AG04449 (cell line): Measurements from ENCODE around the gene UQCRHL.
A peak's percentile ranks its signal among the peaks of the same experiment; 100 is the strongest.
"Not testable (repeated sequence)": the region's sequence is repeated elsewhere in the genome, so short reads cannot be mapped to it uniquely, and the experiment has no call there.

Source experiments
- CTCF ChIA-PET: fragments of 350-600 bp; formaldehyde crosslinking; extraction: SDS; loops from one replicate; lab custom pipeline; 2021; ENCODE audit warnings: antibody characterized with exemption; lab: Yijun Ruan, JAX
- POLR2A ChIA-PET: fragments of 400-600, 350-600 bp; formaldehyde crosslinking; extraction: SDS; loops from one replicate; lab custom pipeline; 2020; ENCODE audit warnings: antibody characterized with exemption, inconsistent platforms; lab: Yijun Ruan, JAX
- DNase-seq: peaks from one replicate; pipeline ENCODE4 v3.0.0-alpha.2; 2010; ENCODE audit warnings: low read depth, low spot score
- H3K4me3 ChIP-seq: 2 replicates; pipeline ENCODE4 v1.5.1; 2011; ENCODE audit warnings: low read depth, mild to moderate bottlenecking, control low read depth, low read length
- CTCF ChIP-seq: IDR thresholded peaks from one replicate; pipeline ENCODE4 v1.5.1; 2011; ENCODE audit warnings: mild to moderate bottlenecking, moderate library complexity, low read length, control low read depth, inconsistent platforms; ENCODE audit not compliant: insufficient read depth; ENCODE audit errors: missing control alignments

Gene UQCRHL

DNA sequence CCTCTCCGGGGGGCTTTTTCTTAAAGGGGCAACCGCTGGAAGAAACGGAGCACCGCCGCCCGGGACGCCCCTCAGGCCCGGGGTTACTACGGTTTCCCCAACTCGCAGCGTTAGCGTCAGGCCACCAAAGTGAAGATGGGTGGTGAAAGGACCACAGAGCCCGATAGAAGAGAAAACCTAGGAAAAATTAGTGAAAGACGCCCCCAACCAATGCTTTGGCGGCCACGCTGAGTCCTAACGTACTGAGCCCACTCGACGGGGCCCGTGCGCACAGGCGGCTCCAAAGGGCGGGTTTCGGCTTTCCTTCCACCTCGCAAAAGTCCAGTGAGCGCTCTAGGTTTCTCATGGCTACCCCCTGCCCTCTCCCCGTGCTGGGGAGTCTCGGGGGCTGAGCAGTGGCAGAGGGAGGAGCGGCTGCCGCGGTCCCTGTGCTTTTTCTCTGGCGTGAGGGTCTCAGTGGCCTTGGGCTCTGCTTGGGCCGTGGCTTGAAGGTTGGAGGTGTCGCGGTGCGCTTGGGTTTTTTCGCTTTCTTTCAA lies 27.8 kb upstream of the UQCRHL start:
- H3K4me3 ChIP-seq, result peak overlapping the region; percentile 80
- TF ChIP-seq CTCF, result no peak
- ChIA-PET POLR2A (interaction anchor here (0.8 to 1.0 kb wide), 2 partner anchors 11 to 12 kb away, joined by 3 to 10 read pairs; partner anchors contain the start of gene SPEN), CTCF (interaction anchor here (1.9 kb wide), 1 partner anchor 11 kb away, joined by 4 read pairs; no protein-coding TSS in a partner anchor)
- DNase-seq, result no peak

DNA sequence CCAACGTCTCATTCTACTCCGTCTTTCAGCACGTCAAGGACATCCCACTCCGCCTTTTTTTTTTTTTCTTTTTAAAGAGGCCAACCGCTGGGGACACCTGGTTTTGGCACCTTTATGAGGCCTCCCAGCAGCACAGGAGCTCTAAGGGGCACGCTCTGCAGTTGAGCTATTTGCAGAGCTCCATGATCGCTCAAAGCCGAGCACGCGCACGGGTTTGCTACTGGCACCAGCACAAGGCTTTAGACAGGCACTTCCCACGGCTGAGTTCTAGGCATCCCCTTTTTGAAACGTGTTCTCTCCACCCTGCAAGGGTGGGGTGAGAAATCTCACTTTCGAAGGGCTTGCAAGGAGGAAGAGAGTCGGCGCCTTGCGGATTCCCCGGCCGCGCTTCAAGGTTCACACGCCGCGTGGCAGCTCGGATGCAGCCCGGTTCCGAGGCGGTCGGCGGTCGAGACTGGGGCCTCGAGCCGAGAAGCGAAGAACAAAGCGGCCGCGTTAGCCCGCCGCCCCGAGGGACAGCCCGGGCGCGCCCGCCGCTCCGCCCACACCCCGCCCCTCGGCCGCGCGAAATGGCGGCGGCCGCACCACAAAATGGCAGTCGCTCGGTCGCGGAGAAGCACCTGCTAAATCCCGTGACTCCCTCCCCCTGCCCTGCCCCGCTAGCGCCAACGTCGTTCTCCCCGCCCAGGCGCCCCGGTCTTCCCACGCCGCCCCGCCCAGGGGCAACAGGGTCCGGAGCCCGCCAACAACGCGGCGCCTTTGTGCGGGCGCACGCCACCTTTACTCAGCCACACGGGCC lies 27.2 kb upstream of the UQCRHL start:
- peak overlapping the region; percentile 80 for H3K4me3 ChIP-seq
- ChIA-PET POLR2A (interaction anchor here (0.6 to 1.5 kb wide), 5 partner anchors 10 to 38 kb away, joined by 3 to 8 read pairs (median 4); partner anchors contain the start of gene SPEN), CTCF (interaction anchor here (1.0 to 3.3 kb wide), 4 partner anchors 8 to 160 kb away, joined by 3 to 61 read pairs (median 4); no protein-coding TSS in a partner anchor)
- no peak for TF ChIP-seq CTCF
- no peak for DNase-seq

DNA sequence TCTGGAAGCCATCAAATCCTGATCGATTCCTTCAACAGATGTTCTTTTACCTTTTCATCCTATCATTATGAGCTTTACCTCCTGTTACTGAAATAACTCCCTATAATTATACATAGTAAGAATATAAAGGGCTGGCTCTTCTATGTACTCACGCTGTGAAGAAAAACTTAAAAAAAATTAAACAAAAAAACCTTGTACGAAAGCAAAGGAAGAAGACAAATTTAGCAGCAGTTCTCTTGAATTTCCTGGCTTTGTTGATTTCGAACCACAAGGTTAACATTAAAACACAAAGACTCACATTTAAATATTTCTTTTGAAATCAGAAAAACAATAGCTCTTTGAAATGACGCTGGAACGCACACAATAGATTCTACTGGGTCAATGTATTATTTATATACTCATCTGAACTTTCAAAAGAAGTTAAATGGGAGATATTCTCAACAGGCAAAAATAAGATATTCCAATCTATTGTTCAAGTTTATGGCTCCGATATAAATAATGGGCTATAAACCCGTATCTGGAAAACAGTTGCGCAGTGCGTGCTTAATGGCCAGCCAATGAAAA lies 26.5 kb upstream of the UQCRHL start:
- no peak for DNase-seq
- no peak for TF ChIP-seq CTCF
- H3K4me3 ChIP-seq, result peak overlapping the region; percentile 80
- CTCF ChIA-PET, result interaction anchor here (0.8 to 3.3 kb wide), 9 partner anchors 9 to 161 kb away, joined by 3 to 61 read pairs (median 3); no protein-coding TSS in a partner anchor
- POLR2A ChIA-PET, result interaction anchor here (0.6 to 1.5 kb wide), 5 partner anchors 14 to 118 kb away, joined by 3 to 8 read pairs (median 4); partner anchors contain the start of gene SPEN

DNA sequence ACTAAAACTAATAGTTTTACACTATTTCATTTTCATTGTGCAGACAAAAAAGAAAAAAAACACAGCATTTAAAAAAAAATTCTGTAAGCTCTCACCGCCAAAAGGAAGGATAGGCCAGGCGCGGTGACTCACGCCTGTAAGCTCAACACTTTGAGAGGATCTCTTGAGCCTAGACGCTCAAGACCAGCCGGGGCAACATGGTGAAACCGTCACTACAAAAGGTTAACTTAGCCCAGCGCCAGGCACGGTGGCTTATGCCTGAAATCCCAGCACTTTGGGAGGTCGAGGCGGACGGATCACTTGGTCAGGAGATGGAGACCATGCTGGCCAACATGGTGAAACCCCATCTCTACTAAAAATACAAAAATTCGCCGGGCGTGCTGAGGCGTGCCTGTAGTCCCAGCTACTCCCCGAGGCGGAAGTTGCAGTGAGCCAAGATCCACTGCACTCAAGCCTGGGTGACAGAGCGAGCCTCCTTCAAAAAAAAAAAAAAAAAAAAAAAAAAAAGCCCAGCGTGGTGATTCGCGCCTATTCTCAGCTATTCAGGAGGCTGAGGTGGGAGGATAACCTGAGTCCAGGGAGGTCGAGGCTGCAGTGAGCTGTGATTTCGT lies 25.7 kb upstream of the UQCRHL start:
- CTCF ChIA-PET, result interaction anchor here (0.8 to 3.3 kb wide), 10 partner anchors 8 to 162 kb away, joined by 3 to 61 read pairs (median 4); no protein-coding TSS in a partner anchor
- POLR2A ChIA-PET, result interaction anchor here (0.6 to 1.5 kb wide), 5 partner anchors 14 to 119 kb away, joined by 3 to 8 read pairs (median 4); partner anchors contain the start of gene SPEN
- H3K4me3 ChIP-seq, result peak overlapping the region; percentile 80
- DNase-seq, result no peak
- TF ChIP-seq CTCF, result no peak

- ChIA-PET POLR2A (no interaction called here), CTCF (interaction anchor here (1.3 to 2.0 kb wide), 2 partner anchors 15 to 39 kb away, joined by 4 read pairs; no protein-coding TSS in a partner anchor)
- no peak for TF ChIP-seq CTCF
- no peak overlapping the region for H3K4me3 ChIP-seq
- DNase-seq, result no peak
These were observed 22.8 kb upstream of the UQCRHL start for GRCh38 chr1:15830258-15830657.

GRCh38 chr1:15828931-15829330 lies 21.5 kb upstream of the UQCRHL start:
- DNase-seq, H3K4me3 ChIP-seq, POLR2A ChIA-PET: not testable (repeated sequence)
- CTCF ChIA-PET, result interaction anchor here (4.9 kb wide), 1 partner anchor 13 kb away, joined by 30 read pairs; no protein-coding TSS in a partner anchor

DNA sequence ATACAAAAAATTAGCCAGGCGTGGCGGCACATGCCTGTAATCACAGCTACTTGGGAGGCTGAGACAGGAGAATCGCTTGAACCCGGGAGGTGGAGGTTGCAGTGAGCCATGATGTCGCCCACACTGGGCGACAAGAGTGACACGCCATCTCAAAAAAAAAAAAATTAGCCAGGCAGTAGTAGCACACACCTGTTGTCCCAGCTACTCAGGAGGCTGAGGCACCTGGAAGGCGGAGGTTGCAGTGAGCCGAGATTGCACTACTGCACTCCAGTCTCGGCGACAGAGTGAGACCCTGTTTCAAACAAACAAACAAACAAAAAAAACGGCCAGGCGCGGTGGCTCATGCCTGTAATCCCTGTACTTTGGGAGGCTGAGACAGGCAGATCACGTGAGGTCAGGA lies 20.1 kb upstream of the UQCRHL start:
- POLR2A ChIA-PET, H3K4me3 ChIP-seq, DNase-seq: not testable (repeated sequence)
- CTCF ChIA-PET, result interaction anchor here (4.9 kb wide), 1 partner anchor 12 kb away, joined by 30 read pairs; no protein-coding TSS in a partner anchor
